Iris pigment epithelial cell (primary cell): ENCODE results near the gene WWTR1.

ENCODE experiments used
- DNase-seq: peaks from one replicate; pipeline ENCODE4 v3.0.0-alpha.2; 2011; ENCODE audit warnings: low read depth

Gene WWTR1

DNA sequence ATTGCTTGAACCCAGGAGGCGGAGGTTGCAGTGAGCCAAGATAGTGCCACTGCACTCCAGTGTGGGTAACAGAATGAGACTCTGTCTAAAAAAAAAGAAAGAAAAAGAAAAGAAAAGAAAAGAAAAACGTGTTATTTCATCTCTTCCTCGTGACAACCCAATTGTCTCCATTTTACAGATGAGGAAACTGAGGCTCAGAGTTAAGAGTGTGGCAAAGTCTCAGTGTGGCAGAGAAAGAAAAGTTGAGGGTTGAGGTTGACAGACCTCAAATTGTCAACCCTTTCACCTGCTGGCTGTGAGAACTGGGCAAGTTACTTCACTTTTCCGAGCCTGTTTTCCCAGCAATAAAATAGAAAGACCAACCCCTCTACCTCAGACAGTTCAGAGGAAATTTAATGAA, 123.7 kb downstream of the WWTR1 start:
- DNase-seq, result no peak

DNA sequence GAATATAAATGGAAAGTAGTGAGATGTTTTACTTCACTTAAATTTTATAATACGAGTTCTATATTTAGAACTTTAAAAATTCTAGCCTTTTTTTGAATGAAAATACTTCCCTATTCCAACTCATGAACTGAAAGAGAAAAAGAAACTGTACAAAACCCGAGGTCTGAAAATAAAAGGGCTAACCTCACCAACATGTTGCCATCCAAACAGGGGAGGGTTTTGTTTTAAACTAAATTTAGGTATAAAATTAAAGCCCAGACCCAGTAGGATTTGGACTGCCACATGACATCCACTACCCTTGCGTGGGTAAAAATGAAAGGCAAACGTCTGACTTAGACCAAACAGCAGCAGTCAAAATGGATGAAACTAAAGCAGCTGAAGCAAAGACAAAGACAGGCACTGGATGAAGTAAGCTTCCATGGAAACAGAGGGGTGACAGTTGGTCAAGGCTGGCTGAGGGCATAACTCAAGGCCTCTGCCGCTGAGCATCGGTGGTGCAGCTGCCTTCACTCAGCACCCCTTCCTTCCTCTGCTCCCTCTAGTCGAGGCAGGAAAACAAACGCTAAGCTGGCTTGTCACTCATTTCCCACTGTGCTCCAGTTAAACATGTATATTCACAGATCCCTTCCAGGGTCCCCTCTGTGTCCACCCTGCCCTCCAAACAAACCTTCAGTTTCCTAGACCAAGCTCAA, 125.2 kb downstream of the WWTR1 start:
- no peak for DNase-seq

DNA sequence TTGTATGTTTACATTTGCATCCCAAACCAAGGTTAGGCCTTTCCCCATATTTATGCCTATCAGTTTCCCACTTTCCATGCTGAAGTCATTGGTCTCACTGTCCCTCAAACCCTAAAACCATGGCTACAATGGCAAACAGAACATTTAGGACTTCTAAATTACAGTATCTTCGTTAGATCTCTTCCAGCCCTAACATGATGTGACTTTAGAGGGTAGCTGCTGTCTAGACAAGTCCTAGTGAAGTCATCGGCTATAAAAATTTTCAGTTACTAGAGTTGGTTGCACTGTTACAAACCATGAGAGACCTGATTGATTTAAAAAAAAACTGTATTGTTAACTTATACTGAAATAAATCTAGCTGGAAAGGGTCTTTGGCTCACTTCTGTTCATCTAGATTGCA, 128.7 kb downstream of the WWTR1 start:
- DNase-seq, result no peak

DNA sequence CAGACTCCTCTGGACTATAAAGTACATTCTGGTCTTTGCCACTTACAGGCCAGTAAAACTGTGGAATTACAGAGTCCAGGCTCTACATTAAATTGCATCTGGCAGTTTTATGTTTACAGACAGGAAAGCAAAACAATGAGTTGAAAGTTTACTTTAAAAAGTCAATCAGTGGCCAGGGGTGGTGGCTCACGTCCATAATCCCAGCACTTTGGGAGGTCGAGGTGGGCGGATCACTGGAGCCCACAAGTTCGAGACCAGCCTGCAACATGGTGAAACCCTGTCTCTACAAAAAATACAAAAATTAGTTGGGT, 129.5 kb downstream of the WWTR1 start:
- no peak for DNase-seq

DNA sequence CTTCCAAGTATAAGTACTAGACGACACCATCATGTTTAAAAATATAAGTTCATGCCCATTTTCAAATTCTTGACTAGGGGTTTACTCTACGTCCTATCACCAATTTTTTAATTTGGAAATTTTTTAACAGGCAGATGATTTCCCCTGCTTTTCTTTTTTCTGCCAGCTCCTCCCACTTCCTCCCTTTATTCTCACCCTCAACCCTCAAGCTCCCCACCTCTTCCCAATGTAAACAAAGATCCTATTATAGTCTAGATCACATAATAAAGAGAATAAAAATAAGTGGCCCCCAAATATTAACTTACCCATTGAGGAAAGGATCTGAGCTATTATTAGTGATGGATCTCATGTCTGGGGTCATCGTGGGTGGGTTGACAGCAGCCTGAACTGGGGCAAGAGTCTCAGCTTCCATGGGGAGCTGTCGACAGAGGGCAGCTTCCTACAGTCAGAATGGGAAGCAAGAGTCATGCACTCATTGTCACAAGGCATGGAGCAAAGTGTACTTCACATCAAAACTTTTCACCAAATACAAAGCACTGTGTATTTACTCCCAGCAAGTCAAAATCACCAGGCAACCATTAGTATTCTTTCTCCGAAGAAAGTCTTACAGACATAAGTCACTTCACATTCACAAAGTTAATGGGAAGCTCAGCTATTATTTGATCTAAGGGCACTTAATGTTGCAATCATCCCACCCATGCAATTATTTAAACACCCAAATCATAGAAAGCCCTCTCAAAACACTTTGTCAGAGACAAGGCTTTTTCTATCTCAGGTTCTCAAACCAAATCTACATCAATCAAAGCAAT, 130.1 kb downstream of the WWTR1 start:
- no peak for DNase-seq

DNA sequence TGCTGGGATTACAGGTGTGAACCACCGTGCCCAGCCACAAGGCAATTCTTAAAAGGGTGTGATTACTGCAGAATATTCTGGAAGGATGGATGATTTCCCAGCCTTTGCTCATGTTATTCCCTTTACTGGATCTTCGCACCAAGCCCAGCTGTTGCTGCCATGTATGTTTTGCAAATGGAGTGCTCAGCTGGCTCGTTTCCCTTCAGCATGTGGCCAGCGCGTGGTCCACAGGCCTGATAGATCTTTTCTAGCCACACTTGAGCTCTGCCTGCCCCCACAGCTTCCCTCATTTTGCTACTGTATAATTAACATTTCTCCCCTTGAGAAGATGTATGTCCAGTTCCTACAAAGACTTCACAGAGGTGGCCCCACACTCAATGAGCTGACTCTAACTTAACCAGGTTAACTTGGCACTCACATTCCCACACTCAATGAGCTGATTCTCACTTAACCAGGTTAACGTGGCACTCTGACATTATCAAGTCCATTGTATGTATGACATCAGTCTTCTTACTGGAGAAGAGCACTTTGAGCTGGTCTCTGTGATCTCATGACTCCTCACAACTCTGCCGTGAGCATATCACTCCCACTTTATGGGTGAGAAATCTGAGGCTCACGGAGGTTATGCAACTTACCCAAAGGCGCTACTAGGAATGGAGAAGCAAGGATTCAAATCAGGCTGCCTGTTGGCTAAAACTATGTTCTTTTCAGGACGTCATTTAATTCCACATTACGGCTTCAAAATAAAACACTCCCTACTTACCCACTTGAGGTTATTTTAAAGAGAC, 134.1 kb downstream of the WWTR1 start:
- no peak for DNase-seq

DNA sequence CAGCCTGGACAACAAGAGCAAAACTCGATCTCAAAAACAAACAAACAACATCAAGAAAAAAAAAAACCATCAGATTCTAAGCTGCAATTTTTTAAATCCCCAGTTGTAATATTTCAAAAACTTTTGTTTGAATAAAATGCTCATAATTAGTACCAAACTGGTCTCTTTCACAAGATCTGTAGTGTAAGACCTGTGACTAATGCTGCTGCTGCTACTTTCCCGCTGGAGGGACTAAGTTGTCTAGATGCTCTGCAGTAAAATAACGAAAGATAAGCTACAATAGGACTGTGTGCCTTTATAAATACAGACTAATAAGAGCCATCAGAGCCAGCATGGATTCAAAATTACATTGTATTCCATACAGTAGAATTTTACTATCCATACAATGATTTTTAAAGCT, 137.9 kb downstream of the WWTR1 start:
- no peak for DNase-seq

DNA sequence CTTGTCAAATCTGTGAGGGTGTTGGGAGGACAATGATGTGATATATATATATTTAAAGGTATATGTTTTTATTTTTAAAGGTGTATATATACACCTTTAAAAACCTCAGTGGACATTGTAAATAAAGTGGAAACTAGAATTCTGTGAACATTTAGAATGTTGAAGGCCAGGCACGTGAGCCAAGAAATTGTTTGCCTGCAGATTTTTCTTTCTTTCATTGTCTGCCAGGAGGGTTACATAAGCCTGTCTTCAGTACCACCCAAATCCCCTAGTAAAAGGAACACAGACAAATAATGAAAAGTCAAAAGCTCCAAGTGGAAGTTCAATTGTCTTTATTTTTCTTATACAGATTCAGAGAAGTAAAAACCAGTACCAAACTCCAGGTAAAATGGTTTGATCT, 140.9 kb downstream of the WWTR1 start:
- DNase-seq, result no peak

DNA sequence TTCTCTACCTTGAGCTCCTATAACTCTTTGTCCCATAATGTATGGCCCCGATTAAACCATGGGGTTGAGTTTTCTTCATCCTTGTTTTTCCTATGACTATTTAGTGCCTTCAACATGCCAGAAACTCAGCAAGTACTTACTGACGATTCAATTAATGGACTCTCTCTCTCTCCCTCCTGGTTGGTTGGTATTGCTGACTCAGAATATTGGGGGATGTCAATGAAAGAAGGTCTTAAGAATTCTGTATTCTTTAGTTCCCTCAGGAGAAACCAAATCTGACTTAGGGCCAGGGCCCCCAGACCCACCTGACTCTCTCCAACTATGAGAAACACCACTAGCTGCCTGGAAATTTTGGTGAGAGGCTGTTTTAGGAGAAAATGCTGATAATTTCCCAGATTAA, 142.6 kb downstream of the WWTR1 start:
- DNase-seq, result no peak

DNA sequence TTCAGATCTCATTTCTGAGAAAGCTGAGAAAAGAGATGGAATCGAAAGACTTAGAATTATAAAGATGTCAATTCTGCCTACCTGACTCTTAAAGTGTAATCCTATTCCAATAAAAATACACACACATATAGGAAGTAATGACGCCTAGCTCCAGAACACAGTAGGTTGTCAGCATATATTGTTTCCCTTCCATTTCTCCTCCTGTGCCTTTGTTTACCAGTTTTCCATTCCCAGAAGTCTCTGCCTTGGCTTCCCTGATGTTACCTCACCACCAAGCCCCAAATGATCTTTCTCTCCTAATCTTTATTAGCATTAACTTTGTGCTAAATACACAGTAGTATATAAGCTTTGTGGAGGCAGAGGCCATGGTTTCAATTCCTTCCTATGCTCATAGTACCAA, 143.4 kb downstream of the WWTR1 start:
- no peak for DNase-seq

DNA sequence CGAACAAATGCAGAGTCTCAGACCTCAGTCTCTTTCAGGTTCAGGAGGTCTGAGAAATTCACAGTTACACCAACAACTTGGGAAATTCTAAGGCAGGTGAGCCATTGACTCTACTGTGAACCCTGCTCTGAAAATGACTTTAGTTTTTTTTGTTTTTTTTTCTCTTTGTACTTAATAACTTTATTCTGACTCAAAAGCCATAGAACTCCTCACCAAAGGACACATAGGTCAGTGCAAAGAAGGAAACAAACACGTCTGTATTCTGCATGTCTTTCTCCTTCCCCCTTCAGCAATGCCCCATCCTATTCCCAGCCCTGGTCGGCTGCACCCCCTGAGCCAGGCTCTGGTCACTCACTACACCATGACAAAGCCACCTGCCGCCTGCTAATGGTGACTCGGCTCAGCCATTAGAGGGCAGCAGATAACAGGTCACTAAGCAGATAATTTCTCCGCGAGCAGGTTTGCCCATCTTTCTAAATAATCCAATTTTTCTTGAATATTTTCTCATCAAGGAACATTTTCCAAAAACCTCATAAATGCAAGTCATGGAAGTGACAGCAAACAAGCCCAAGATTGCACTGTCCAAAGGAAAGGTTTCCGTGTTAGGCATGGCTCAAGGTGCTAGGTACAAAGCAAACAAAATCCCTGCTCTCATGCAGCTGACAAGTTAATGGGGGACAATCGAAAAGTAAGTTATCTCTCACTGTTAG, 145.6 kb downstream of the WWTR1 start:
- peak; percentile 52 for DNase-seq

DNA sequence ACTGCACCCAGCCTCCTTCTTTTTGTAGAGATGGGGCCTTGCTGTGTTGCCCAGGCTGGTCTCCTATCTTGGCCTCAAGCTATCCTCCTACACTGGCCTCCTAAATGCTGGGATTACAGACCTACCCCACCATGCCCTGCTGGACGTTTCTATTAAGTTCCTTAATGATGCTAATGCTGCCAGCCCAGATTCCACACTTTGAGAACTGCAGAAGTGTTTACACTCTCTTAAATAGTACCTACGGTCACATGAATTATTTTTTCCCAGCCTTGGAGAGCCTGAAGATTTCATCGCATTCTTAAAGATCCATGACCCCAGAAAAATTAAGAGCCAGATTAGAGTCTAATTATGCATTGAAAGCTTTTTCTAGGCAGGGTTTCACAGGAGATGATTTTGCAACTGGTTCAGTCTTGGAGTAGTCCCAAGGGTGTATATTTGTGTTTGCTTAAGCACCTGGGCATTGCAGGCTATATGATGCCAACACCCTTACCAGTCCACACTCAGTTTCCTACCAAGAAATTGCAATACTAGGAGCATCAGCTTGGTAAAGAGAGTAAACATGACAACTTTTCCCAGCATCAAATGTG, 146.7 kb downstream of the WWTR1 start:
- DNase-seq, result no peak

DNA sequence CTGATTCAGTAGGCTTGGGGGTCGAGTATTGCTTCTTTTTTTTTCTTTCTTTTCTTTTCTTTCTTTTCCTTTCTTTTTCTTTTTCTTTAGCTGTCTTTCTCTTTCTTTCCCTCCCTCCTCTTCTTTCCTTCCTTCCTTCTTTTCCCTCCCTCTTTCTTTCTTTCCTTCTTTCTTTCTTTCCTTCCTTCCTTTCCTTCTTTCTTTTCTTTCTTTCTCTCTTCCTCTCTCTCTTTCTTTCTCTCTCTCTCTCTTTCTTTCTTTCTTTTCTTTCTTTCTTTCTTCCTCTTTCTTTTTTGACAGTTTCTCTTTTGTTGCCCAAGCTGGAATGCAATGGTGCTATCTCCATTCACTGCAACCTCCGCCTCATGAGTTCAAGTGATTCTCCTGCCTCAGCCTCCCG, 147.3 kb downstream of the WWTR1 start:
- DNase-seq, result no peak

DNA sequence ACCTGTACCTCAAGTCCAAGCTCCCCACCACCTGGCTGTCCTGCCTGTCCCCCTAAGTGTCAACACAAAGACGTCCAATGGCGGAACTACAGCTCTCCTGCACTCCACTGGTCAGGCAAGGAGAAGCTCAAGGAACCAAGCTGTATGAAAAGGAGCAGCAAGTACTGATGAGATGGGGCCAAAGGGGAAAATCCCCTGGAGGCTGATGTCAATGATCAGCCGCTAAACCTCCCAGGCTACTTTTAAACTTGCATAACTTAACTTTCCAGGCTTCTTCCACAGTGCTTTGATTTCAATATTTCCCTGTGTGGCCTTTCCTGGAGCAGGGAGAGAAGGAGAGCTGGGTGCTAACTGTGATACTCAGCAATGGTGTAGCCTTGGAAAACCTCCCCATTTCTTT, 148.3 kb downstream of the WWTR1 start:
- DNase-seq, result no peak

DNA sequence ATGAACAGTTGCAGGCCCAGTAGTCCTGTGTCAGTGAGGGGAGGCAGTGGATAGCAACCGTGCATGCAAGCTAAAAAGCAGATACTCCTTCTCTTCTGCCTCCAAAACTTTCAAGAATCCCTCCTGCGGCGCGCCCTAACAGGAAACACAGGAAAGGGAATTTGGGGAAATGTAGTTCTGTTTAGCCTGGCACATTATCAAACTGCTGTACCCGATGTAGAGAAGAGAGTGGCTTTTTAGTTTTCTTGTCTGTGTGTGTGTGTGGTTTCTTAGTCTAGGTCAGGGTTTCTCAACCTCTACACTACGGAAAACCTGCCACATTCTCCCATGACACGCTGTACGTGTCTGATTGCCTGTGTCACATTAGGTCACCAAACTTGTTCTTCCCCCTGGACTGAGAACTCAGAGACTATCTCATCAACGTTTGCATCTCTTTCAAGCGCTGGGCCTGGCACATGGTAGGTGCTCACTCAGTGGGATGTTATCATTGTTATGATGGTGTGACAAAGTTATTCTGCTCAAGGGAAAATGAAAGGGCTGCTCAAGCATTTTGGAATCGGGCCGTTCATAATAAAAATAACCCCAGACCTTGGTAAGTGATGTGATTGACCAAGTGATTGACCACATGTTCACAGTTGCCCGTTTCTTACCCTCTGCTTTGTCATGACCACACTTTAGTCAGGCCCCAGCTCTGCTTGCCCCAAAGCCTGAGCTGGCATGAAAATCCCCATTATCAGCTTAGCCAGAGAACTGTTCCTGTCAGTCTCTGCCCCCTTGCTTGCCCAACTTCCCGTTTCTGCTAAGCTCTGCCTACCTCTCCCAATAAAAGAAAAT, 150.1 kb downstream of the WWTR1 start:
- DNase-seq, result peak; percentile 57

DNA sequence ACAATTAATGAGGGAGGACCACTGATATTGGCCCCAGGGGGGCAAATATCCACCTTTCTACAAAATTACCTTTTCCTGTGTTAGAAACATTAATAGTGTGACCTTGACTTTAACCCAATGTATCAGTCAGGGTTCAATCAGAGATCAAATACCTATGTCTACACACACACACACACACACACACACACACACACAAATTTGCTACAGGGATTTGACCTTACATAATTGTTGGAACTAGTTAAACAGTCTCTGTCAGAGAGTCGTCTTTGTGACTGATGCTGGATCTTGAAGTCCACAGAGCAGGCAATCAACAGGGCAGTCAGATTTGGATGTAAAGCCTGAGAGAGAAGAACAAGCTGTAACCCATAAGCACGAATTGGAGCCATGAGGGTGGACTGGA, 150.9 kb downstream of the WWTR1 start:
- DNase-seq, result no peak

DNA sequence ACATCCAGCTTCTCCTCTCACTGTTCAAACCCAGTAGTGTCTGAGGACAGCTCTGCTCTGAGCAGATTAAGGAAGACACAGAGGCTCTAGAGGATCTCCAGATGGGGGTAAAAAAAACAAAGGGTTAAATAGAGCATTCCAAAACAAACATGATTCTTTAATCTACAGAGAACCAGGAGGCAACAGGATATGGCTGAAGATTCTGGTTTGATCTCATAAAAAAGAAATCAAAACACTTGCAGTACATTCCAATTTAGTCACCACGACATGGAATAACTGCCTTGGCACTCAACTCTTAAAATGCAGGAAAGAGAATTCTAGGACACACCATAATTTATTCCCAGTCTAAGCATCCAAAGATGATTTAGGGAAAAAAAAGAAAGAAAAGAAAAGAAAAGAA, 151.3 kb downstream of the WWTR1 start:
- peak; percentile 31 for DNase-seq

DNA sequence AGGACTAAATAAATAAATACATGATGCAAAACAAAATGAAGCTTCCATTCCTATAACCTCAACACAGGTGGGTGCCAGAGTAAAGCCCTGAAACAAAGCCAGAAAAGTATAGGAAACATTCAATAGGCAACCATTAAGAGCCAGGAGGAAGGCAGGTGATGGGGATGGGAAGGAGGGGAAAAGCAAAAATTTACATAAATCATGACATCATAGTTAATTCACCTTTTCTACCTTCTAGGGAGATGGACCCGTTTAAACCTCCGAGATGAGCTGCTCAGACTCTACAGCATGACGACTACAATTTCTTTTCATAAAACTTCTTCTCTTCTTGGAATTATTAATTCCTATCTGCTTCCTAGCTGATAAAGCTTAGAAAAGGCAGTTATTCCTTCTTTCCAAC, 155.4 kb downstream of the WWTR1 start:
- DNase-seq, result no peak

DNA sequence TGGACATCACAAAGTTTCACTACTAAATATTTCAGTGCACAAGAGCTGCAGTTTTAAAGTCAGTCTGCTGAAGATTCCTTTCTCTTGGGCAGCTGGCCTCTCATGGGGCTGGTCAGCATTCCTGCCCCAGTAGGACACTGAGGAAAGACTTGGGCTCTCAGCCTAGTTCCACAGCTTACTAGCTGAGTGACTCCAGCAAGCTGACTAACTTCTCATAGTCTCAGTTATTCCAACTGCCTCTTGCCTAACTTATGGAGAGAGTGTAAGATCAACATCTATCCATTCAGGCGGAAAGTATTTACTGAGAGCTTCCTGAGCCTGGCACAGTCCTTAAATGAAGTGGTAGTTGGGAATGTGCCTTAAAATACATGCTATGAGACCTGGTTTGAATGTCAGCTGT, 156.3 kb downstream of the WWTR1 start:
- DNase-seq, result peak; percentile 82

DNA sequence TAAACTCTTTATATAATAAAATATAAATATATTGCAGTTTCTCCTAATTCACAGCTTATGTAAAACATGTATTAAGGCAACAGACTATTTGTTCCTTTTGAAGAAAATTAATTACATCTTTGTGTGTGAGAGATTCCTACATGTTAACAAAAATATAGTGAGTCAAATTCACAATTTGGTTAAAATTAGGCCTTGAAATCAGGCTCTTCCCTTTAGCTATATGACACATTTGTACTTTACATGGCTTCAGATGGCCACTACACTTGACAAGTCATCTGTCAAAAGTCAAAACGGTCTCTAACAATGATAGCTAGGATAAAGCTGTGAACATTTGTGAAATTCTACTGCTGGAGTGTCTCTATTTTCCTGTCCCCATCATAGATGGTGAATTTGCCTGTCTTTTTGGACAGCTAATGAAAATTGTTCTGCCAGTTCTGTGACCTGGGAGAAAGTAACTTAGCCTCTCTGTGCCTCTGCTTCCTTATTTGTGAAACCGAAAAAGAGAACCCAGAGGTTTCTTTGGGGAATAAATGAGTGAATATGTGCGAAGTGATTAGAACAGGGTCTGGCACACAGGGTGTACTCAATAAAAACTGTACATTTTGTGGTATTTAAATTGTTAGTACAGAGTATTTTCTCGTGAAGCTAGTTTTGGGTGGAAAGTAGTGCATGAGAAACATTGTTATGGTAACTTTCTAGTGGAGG, 159.7 kb downstream of the WWTR1 start:
- no peak for DNase-seq

DNA sequence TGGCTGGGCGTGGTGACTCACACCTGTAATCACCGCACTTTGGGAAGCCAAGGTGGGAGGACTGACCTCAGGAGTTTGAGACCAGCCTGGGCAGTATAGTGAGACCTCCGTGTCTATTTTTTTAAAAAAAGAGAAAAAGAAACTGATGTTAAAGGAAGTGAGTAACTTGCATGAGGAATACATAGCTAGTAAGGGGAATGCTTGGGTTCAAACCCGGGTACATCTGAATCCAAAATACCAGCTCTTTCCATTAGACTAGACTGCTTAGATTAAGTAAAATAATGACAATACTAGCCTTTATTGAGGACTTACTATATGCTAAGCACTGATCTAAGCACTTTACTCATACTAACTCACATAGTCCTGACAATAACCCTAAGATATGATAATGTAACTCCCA, 160.9 kb downstream of the WWTR1 start:
- DNase-seq, result no peak
